ENCODE results near the gene DCHS1. TPM values are rescaled to one million over a fixed set of nuclear protein-coding genes. Genes with fewer than 3 reads are reported as not detected.

DCHS1 gene
- total RNA-seq, 1 donor from 2014 or later = 15.5 TPM

DNA sequence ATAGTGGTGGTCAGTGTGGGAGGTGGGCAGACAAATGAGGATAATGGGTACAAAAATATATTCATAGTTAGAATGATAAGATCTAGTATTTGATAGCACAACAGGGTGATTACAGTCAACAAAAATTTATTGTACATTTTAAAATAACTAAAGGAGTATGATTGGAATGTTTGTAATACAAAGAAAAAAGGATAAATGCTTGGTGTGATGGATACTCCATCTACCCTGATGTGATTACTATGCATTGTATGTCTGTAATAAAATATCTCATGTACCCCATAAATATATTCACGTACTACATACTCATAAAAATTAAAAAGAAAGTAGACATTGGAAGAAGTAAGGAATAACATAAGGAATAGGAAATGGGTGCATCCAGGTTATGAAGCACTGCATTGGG is 67.6 kb downstream of the DCHS1 start:
- TF ChIP-seq, protein P1, sequence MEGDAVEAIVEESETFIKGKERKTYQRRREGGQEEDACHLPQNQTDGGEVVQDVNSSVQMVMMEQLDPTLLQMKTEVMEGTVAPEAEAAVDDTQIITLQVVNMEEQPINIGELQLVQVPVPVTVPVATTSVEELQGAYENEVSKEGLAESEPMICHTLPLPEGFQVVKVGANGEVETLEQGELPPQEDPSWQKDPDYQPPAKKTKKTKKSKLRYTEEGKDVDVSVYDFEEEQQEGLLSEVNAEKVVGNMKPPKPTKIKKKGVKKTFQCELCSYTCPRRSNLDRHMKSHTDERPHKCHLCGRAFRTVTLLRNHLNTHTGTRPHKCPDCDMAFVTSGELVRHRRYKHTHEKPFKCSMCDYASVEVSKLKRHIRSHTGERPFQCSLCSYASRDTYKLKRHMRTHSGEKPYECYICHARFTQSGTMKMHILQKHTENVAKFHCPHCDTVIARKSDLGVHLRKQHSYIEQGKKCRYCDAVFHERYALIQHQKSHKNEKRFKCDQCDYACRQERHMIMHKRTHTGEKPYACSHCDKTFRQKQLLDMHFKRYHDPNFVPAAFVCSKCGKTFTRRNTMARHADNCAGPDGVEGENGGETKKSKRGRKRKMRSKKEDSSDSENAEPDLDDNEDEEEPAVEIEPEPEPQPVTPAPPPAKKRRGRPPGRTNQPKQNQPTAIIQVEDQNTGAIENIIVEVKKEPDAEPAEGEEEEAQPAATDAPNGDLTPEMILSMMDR (IDR thresholded peaks at IDR 0.05; ENCODE audit: insufficient read depth, low read length, poor library complexity, severe bottlenecking) = no peak

DNA sequence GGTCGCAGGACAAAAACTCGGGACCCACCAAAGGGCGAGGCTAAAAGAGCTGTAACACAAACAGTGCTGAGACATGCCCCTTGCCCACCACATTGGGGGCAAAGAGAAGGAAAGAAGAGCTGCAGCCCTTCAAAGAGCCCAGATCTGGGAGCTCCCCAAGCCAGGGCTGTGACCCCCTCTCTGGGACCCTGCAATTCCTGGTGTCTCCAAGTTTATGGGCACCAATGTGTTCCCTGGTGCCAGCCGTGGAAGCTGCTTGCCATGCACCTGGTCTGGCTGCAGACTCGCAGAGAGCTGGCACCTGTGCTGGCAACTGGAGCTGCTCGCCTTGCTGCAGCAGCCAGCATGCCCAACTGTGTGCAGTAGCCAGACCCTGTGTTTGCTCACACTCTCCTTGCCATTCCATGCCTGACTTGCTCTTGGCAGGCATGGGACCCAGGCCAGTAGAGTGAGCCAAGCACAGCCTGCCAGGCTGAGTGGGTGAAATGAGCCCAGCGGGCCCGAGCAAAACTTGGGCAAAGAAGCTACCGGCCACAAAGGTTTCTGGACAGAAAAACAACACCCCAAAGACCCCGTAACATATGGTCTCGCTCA is 68.2 kb downstream of the DCHS1 start:
- DNase-seq (ENCODE audit: low read depth) = no peak
- Histone ChIP-seq H3K27me3 (ENCODE audit: control insufficient read depth, insufficient read depth, low read length) (no peaks in the 10 kb centered on the region), H3K36me3 (ENCODE audit: control insufficient read depth, insufficient read depth, low read length) (no peaks in the 10 kb centered on the region), H3K4me3 (ENCODE audit: low read depth, low read length) (no peak overlapping the region)
- TF ChIP-seq, protein P1 (IDR thresholded peaks at IDR 0.05; ENCODE audit: insufficient read depth, low read length, poor library complexity, severe bottlenecking) = no peak

More for the DNA sequence above, 67.6 kb downstream of the DCHS1 start:
- DNase-seq (ENCODE audit: low read depth) = no peak
- Histone ChIP-seq H3K4me3 (ENCODE audit: low read depth, low read length) (no peak overlapping the region), H3K27me3 (ENCODE audit: control insufficient read depth, insufficient read depth, low read length) (no peaks in the 10 kb centered on the region), H3K36me3 (ENCODE audit: control insufficient read depth, insufficient read depth, low read length) (no peaks in the 10 kb centered on the region)

DNA sequence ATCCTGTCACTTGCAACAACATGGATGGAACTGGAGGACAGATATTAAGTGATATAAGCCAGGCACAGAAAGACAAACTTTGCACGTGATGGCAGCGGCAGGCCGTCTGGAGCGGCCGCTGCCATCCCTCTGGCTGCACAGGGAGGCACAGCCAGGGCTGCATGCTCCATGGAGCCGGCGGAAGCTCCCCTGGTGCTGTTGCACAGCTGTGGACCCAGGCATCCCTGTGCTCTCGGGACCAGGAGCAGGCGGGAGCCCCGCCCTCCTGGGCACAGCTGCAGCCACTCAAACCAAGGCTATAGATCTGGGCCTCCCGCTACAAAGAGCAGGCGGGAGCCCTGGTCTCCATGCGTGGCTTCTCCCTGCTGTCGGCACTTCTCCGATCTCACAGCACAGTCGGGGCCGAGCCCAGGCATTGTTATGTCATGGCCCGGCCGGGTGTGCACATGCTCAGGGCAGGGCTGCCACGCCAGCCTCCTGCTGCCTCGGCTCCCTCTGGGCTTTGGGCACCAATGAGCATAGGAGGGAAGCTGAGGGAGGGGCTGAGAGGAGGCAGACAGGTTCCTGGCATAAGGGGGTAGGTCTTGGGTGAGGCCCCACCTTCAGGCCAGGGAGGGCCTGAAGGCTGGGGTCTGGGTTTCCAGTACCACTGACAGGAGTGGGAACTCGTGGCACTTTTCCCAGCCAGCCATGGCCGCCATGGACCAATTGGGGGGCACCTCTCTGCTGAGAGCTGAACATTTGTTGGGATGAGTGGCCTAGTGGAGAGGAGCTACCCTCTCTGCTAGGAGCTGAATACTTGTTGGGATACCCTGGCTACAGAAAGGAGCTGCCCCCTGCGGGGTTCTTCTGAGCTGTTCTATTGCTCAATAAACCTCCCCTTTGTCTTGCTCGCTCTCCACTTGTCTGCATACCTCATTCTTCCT is 68.9 kb downstream of the DCHS1 start:
- H3K4me3 ChIP-seq (ENCODE audit: low read depth, low read length) = no peak overlapping the region
- no peaks in the 10 kb centered on the region for H3K27me3 ChIP-seq (ENCODE audit: control insufficient read depth, insufficient read depth, low read length)
- no peak for DNase-seq (ENCODE audit: low read depth)
- TF ChIP-seq, protein P1 (IDR thresholded peaks at IDR 0.05; ENCODE audit: insufficient read depth, low read length, poor library complexity, severe bottlenecking) = no peak
- no peaks in the 10 kb centered on the region for H3K36me3 ChIP-seq (ENCODE audit: control insufficient read depth, insufficient read depth, low read length)

DNA sequence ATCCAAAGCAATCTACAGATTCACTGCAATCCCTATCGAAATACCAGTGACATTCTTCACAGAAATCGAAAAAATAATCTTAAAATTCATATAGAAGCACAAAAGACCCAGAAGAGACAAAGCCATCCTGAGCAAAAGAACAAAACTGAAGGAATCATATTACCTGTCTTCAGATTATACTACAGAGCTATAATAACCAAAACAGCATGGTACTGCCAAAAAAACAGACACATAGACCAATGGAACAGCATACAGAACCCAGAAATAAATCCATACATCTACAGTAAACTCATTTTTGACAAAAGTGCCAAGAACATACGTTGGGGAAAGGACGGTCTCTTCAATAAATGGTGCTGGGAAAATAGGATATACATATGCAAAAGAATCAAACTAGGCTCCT is 71.1 kb downstream of the DCHS1 start:
- no peak overlapping the region for H3K4me3 ChIP-seq (ENCODE audit: low read depth, low read length)
- H3K27me3 ChIP-seq (ENCODE audit: control insufficient read depth, insufficient read depth, low read length) = no peaks in the 10 kb centered on the region
- no peak for DNase-seq (ENCODE audit: low read depth)
- H3K36me3 ChIP-seq (ENCODE audit: control insufficient read depth, insufficient read depth, low read length) = no peaks in the 10 kb centered on the region
- TF ChIP-seq, protein P1 (IDR thresholded peaks at IDR 0.05; ENCODE audit: insufficient read depth, low read length, poor library complexity, severe bottlenecking) = no peak

DNA sequence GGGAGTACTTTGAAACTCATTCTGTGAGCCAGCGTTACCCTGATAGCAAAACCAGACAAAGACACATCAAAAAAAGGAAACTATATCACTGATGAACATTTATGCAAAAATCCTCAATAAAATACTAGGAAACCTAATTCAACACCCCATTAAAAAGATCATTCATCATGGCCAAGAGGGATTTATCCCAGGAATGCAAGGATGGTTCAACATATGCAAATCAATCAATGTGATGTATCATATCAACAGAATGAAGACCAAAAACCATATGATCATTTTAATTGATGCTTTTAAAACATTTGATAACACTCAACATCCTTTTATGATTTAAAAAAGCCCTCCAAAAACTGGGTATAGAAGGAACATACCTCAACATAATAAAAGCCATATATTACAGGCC is 72.0 kb downstream of the DCHS1 start:
- no peak for DNase-seq (ENCODE audit: low read depth)
- H3K27me3 ChIP-seq (ENCODE audit: control insufficient read depth, insufficient read depth, low read length) = no peaks in the 10 kb centered on the region
- TF ChIP-seq, protein P1 (IDR thresholded peaks at IDR 0.05; ENCODE audit: insufficient read depth, low read length, poor library complexity, severe bottlenecking) = no peak

More for the DNA sequence above, 72.0 kb downstream of the DCHS1 start:
- Histone ChIP-seq H3K4me3 (ENCODE audit: low read depth, low read length) (no peak overlapping the region), H3K36me3 (ENCODE audit: control insufficient read depth, insufficient read depth, low read length) (no peaks in the 10 kb centered on the region)

Measured in kidney epithelial cell (primary cell).